GM12878 (cell line): Measurements from ENCODE around the gene TNRC6C. TPM values are rescaled to one million over a fixed set of nuclear protein-coding genes. Genes with fewer than 3 reads are reported as not detected.

Experiments used
- BCL11A ChIP-seq: IDR thresholded peaks from 2 replicates; pipeline ENCODE4 v1.6.1; 2011; ENCODE audit warnings: low read depth, low read length
- BCLAF1 ChIP-seq: fragments of 450-650 bp; IDR thresholded peaks from 2 replicates; pipeline ENCODE4 v1.6.1; 2017; ENCODE audit warnings: antibody characterized with exemption, mild to moderate bottlenecking, moderate library complexity
- CBX5 ChIP-seq: sonication (generic); IDR thresholded peaks from 2 replicates; pipeline ENCODE4 v1.6.1; 2016; ENCODE audit warnings: low read depth, moderate library complexity, mild to moderate bottlenecking, inconsistent platforms
- DPF2 ChIP-seq: fragments of 450-650 bp; IDR thresholded peaks from 2 replicates; pipeline ENCODE4 v1.6.1; 2017; ENCODE audit warnings: mild to moderate bottlenecking
- GATAD2B ChIP-seq: fragments of 450-650 bp; conservative IDR thresholded peaks from 2 replicates; pipeline ENCODE4 v1.6.1; 2017; ENCODE audit warnings: low read depth, mild to moderate bottlenecking, moderate library complexity
- HCFC1 ChIP-seq: fragments of 150-350 bp; IDR thresholded peaks from 2 replicates; pipeline ENCODE4 v1.6.1; 2014; ENCODE audit warnings: low read length
- MAX ChIP-seq: IDR thresholded peaks from 2 replicates; pipeline ENCODE4 v1.6.1; 2012; ENCODE audit warnings: low read depth, low read length, improper control_type of control experiment
- PBX3 ChIP-seq: IDR thresholded peaks from 2 replicates; pipeline ENCODE4 v1.6.1; 2011; ENCODE audit warnings: mild to moderate bottlenecking, low read depth, low read length, moderate library complexity; ENCODE audit not compliant: insufficient replicate concordance
- POLR2A ChIP-seq: IDR thresholded peaks from 2 replicates; pipeline ENCODE4 v1.6.1; 2011; ENCODE audit warnings: low read depth, mild to moderate bottlenecking, low read length
- POLR2AphosphoS5 ChIP-seq: IDR thresholded peaks from 2 replicates; pipeline ENCODE4 v1.6.1; 2011; ENCODE audit warnings: mild to moderate bottlenecking, low read length, inconsistent platforms
- POU2F2 ChIP-seq: IDR thresholded peaks from 3 replicates; pipeline ENCODE4 v1.6.1; 2011; ENCODE audit warnings: low read depth, mild to moderate bottlenecking, low read length, borderline replicate concordance
- PRDM15 ChIP-seq: fragments of 450-650 bp; formaldehyde crosslinking; IDR thresholded peaks from 2 replicates; pipeline ENCODE4 v1.4.0; 2020; ENCODE audit warnings: mild to moderate bottlenecking, moderate library complexity
- RAD51 ChIP-seq: fragments of 450-650 bp; IDR thresholded peaks from 2 replicates; pipeline ENCODE4 v1.6.1; 2016; ENCODE audit warnings: moderate library complexity, mild to moderate bottlenecking, inconsistent platforms
- SIN3A ChIP-seq: IDR thresholded peaks from 2 replicates; pipeline ENCODE4 v1.6.1; 2012; ENCODE audit warnings: low read depth, low read length, improper control_type of control experiment
- TBL1XR1 ChIP-seq: IDR thresholded peaks from 2 replicates; pipeline ENCODE4 v1.6.1; 2012; ENCODE audit warnings: low read depth, low read length, improper control_type of control experiment
- TCF12 ChIP-seq: IDR thresholded peaks from 2 replicates; pipeline ENCODE4 v1.6.1; 2011; ENCODE audit warnings: low read depth, mild to moderate bottlenecking, low read length
- ZBED1 ChIP-seq: IDR thresholded peaks from 2 replicates; pipeline ENCODE4 v1.6.1; 2016; ENCODE audit warnings: borderline replicate concordance
- ZBTB11 ChIP-seq: fragments of 450-650 bp; formaldehyde crosslinking; IDR thresholded peaks from 2 replicates; pipeline ENCODE4 v1.5.0; 2022; ENCODE audit warnings: mild to moderate bottlenecking, missing genetic modification characterization
- ZNF24 ChIP-seq: fragments of 450-650 bp; IDR thresholded peaks from 2 replicates; pipeline ENCODE4 v1.6.1; 2017; ENCODE audit warnings: antibody characterized with exemption, mild to moderate bottlenecking
- polyA plus RNA-seq, 11 experiments: library from polyadenylated mRNA; depleted of rRNA in 4 of 11; unstranded in 6 of 11; stranded (reverse) in 5 of 11; fragments of >200 nt; fragmentation: Nextera tagmentation in 4 of 11; fragmentation: Illumina TruSeq in 1 of 11; extraction: Ambion mirVana in 4 of 11; extraction: Trizol in 1 of 11; gene quantifications; 1 replicate in 1 of 11; 2 replicates in 10 of 11; pipeline versions ENCODE4 v1.2.1 to v1.2.3, GENCODE V29; 2011 to 2016; ENCODE audit warnings: inconsistent platforms in 2 of 11, missing spikeins in 2 of 11, low read depth in 1 of 11
- total RNA-seq, 4 experiments: library from RNA; depleted of rRNA in 3 of 4; stranded (reverse); fragments of >200 nt in 3 of 4; fragmentation: Illumina TruSeq in 1 of 4; extraction: Trizol in 1 of 4; gene quantifications; 2 replicates each; pipeline versions ENCODE4 v1.2.1 to v1.2.3, GENCODE V29; 2013 to 2021

The TNRC6C gene
- total and polyA plus RNA-seq, 10 of the 15 experiments (the other 5 are each of a cell fraction or from before 2014, with no cell fraction given) = 0.40 to 6.1 (median 0.96) TPM

GRCh38 chr17:77957857-77958715, at the start of gene TNRC6C (continued):
- TF ChIP-seq POLR2AphosphoS5 (peak; percentile 99), HCFC1 (no peak), RAD51 (peak; percentile 92), MAX (peak; percentile 89), ZBED1 (no peak), POLR2A (peak; percentile 100), TBL1XR1 (0 out of 2 replicates have a peak, but pooled peaks have one; percentile 18), BCLAF1 (no peak), SIN3A (peak; percentile 57), DPF2 (peak; percentile 90), BCL11A (no peak), PRDM15 (peak; percentile 46; the same call in 1 of the 2 replicates), ZBTB11 (CRISPR knock-in tag) (no peak), TCF12 (peak; percentile 58; the same call in 1 of the 2 replicates), GATAD2B (peak; percentile 96), CBX5 (no peak), POU2F2 (peak; percentile 97), PBX3 (peak; percentile 44), ZNF24 (0 out of 2 replicates have a peak, but pooled peaks have one; percentile 15)
